Measurements from ENCODE around the gene GPC6.

GPC6 gene

GRCh38 chr13:93818345-93818744 lies 591.7 kb downstream of the GPC6 start:
- no peak overlapping the region for H3K4me3 ChIP-seq (ENCODE audit: low read depth, low read length)
- TF ChIP-seq CTCF (IDR thresholded peaks at IDR 0.05; ENCODE audit: low read depth, low read length, missing control alignments) = no peak
- DNase-seq (ENCODE audit: low read depth) = no peak

- H3K4me3 ChIP-seq (ENCODE audit: low read depth, low read length) = no peak overlapping the region
- DNase-seq (ENCODE audit: low read depth) = no peak
- no peak for TF ChIP-seq CTCF (IDR thresholded peaks at IDR 0.05; ENCODE audit: low read depth, low read length, missing control alignments)
These were observed 592.8 kb downstream of the GPC6 start for GRCh38 chr13:93819331-93819890.

- TF ChIP-seq CTCF (IDR thresholded peaks at IDR 0.05; ENCODE audit: low read depth, low read length, missing control alignments) = no peak
- no peak for DNase-seq (ENCODE audit: low read depth)
- no peak overlapping the region for H3K4me3 ChIP-seq (ENCODE audit: low read depth, low read length)
These were observed 597.7 kb downstream of the GPC6 start for GRCh38 chr13:93824286-93824685.

GRCh38 chr13:93834051-93834450 lies 607.4 kb downstream of the GPC6 start:
- no peak overlapping the region for H3K4me3 ChIP-seq (ENCODE audit: low read depth, low read length)
- no peak for DNase-seq (ENCODE audit: low read depth)
- TF ChIP-seq CTCF (IDR thresholded peaks at IDR 0.05; ENCODE audit: low read depth, low read length, missing control alignments) = no peak

- no peak for TF ChIP-seq CTCF (IDR thresholded peaks at IDR 0.05; ENCODE audit: low read depth, low read length, missing control alignments)
- DNase-seq (ENCODE audit: low read depth) = no peak
- no peak overlapping the region for H3K4me3 ChIP-seq (ENCODE audit: low read depth, low read length)
These were observed 616.5 kb downstream of the GPC6 start for GRCh38 chr13:93843082-93843481.

GRCh38 chr13:93847162-93847561 lies 620.6 kb downstream of the GPC6 start:
- no peak for DNase-seq (ENCODE audit: low read depth)
- H3K4me3 ChIP-seq (ENCODE audit: low read depth, low read length) = no peak overlapping the region
- TF ChIP-seq CTCF (IDR thresholded peaks at IDR 0.05; ENCODE audit: low read depth, low read length, missing control alignments) = no peak

GRCh38 chr13:93848247-93848646 lies 621.6 kb downstream of the GPC6 start:
- H3K4me3 ChIP-seq (ENCODE audit: low read depth, low read length) = no peak overlapping the region
- TF ChIP-seq CTCF (IDR thresholded peaks at IDR 0.05; ENCODE audit: low read depth, low read length, missing control alignments) = no peak
- no peak for DNase-seq (ENCODE audit: low read depth)

Measured in GM12864 (cell line).